GM12874 (cell line): ENCODE measurements around the gene BMERB1.

Experiments
- TF ChIP-seq, protein P1 (sequence below): IDR thresholded peaks from 2 replicates; pipeline ENCODE4 v1.5.1; 2011; ENCODE audit warnings: low read depth, mild to moderate bottlenecking, control low read depth, low read length, moderate library complexity; ENCODE audit not compliant: insufficient read depth

Gene BMERB1

DNA sequence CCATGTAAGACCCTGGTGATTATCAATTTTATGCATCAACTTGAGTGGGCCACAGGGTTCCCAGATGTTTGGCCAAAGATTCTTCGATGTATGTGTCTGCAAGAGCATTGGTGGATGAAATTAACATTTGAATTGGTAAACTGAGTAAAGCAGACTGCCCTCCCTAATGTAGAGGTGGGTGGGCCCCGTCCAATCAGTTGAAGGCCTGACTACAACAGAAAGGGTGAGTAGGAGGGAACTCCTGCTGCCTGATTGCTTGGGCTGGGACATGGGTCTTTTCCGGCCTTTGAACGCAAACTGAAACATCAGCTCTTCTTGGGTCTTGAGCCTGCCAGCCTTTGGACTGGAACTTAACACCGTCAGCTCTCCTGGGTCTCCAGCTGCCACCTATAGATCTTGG is 90.6 kb downstream of the BMERB1 start:
- TF ChIP-seq, protein P1, sequence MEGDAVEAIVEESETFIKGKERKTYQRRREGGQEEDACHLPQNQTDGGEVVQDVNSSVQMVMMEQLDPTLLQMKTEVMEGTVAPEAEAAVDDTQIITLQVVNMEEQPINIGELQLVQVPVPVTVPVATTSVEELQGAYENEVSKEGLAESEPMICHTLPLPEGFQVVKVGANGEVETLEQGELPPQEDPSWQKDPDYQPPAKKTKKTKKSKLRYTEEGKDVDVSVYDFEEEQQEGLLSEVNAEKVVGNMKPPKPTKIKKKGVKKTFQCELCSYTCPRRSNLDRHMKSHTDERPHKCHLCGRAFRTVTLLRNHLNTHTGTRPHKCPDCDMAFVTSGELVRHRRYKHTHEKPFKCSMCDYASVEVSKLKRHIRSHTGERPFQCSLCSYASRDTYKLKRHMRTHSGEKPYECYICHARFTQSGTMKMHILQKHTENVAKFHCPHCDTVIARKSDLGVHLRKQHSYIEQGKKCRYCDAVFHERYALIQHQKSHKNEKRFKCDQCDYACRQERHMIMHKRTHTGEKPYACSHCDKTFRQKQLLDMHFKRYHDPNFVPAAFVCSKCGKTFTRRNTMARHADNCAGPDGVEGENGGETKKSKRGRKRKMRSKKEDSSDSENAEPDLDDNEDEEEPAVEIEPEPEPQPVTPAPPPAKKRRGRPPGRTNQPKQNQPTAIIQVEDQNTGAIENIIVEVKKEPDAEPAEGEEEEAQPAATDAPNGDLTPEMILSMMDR, result no peak

- TF ChIP-seq, protein P1, result no peak
These were observed 91.7 kb downstream of the BMERB1 start for GRCh38 chr16:15526097-15526496.

DNA sequence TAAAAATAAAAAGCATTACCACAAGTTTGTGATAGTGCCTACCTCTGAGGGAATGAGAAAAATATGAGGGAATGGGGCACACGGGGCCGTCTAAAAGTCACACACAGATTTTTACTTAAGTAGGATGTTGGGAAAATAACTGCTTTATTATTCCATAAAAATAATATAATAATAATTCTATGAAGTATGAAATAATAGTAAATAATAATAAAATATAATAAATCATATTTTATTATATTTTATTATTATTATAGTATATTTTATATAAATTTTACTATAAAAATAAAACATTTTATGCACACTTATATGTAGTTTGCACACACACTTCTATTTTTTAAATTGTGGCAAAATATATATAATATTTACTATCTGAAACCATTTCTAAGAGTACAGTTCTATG is 92.3 kb downstream of the BMERB1 start:
- TF ChIP-seq, protein P1, result no peak

DNA sequence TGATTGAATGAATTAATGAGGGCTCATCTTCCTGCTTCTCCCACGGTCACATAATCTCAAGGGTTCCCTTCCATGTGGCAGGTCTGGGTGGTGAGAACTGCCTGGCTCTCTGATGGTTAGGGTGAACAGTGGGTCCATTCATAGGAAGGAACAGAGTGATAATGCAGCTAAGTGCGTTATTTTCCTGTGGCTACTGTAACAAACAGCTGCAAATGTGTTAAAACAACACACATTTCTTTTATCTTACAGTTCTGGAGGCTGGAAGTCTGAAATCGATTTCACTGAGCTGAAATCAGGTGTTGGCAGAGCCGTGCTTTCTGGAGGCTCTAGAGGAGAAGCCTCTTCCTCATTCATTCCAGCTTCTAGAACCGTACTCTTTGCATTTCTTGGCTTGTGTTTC is 95.3 kb downstream of the BMERB1 start:
- TF ChIP-seq, protein P1, result no peak

DNA sequence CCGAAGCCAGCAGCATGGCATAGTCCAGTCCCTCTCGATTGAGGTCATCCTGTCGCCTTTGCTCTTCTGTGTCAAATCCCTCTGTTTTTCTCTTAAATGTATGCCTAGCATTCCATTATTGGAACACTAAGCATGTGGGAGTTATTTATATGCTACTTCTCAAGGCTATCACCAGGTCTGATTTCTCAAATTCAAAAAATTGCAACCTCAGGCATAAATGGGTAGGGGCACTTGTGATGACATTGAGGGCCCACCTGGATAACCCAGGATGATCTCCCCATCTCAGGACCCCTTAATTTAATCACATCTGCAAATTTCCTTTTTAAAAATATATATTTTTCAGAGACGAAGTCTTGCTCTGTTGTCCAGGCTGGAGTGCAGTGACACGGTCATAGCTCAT is 95.7 kb downstream of the BMERB1 start:
- TF ChIP-seq, protein P1, result no peak

- TF ChIP-seq, protein P1, result no peak
These were observed 98.4 kb downstream of the BMERB1 start for GRCh38 chr16:15532825-15533224.

DNA sequence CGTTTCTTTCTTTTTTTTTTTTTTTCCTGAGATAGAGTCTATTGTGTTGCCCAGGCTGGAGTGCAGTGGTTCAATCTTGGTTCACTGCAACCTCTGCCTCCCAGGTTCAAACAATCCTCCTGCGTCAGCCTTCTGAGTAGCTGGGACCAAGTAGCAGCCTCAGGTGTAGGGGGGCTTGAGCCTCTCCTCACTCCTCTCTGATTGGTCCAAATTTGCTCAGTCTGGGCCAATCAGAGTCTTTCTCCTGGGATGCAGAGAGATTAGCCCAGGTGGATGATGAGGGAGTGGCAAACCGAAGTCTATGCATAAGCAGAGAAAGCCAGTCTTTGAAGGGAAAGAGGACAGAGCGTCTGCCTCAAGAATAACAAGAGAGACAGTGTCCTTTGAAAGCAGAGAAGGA is 99.0 kb downstream of the BMERB1 start:
- TF ChIP-seq, protein P1, result no peak

- TF ChIP-seq, protein P1, result no peak
These were observed 101.4 kb downstream of the BMERB1 start for GRCh38 chr16:15535772-15536171.
